Transverse colon (tissue), 4 donors: ENCODE results near the gene GNAO1.

Experiments
- EP300 ChIP-seq: sonication (generic); formaldehyde crosslinking; IDR thresholded peaks from one replicate; pipeline ENCODE4 v1.6.1; 2017; ENCODE audit warnings: antibody characterized with exemption, low read depth
- POLR2A ChIP-seq: fragments of 450-650 bp; IDR thresholded peaks from one replicate; pipeline ENCODE4 v1.6.1; 2016; ENCODE audit warnings: antibody characterized with exemption, mild to moderate bottlenecking, moderate library complexity
- POLR2AphosphoS5 ChIP-seq, 3 donors: sonication (generic); formaldehyde crosslinking; IDR thresholded peaks; one replicate each; pipeline ENCODE4 v1.6.1; 2016; ENCODE audit warnings: antibody characterized with exemption in 3 of 3
- TF ChIP-seq, protein P1 (sequence below), 5 experiments: fragments of 200-600 bp in 3 of 5; fragments of 450-650 bp in 2 of 5; sonication (generic) in 3 of 5; IDR thresholded peaks; 1 replicate in 2 of 5; 2 replicates in 3 of 5; pipeline ENCODE4 v1.5.1; 2016 to 2017; ENCODE audit warnings: antibody characterized with exemption in 5 of 5, inconsistent platforms in 3 of 5, mild to moderate bottlenecking in 2 of 5, moderate library complexity in 1 of 5

DNA sequence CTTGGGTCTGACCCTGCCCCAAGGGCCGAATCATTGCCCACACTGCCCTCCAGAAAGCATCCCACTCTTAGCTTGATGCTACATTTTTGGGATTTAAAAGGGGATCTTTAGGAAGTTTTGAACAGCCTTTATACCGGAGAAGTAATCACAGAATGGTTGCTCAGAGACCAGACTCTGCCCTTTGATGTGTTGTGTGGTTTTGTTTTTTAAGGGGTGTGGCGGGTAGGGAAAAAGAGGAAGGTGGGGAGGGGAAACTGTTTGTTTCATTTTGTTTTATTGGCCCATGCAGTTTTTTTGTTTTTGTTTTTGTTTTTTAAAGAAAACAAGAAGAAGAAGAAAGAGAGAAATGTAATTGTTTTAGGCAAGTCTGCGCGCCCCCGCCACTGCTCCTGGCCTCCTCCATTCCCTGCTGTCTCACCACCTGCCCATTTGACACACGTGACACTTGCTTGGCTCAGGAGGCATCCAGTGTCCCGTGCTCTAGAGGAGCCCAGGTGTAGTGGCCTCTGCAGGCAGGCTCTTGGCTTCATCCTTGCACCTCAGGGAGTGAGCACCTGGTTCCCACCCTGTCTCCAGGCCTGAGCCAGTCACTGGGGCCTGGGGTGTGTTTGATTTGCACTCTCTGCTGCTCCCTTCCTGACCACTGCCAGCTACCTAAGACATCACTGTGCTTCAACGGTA lies 35.7 kb downstream of the GNAO1 start:
- TF ChIP-seq, protein P1, sequence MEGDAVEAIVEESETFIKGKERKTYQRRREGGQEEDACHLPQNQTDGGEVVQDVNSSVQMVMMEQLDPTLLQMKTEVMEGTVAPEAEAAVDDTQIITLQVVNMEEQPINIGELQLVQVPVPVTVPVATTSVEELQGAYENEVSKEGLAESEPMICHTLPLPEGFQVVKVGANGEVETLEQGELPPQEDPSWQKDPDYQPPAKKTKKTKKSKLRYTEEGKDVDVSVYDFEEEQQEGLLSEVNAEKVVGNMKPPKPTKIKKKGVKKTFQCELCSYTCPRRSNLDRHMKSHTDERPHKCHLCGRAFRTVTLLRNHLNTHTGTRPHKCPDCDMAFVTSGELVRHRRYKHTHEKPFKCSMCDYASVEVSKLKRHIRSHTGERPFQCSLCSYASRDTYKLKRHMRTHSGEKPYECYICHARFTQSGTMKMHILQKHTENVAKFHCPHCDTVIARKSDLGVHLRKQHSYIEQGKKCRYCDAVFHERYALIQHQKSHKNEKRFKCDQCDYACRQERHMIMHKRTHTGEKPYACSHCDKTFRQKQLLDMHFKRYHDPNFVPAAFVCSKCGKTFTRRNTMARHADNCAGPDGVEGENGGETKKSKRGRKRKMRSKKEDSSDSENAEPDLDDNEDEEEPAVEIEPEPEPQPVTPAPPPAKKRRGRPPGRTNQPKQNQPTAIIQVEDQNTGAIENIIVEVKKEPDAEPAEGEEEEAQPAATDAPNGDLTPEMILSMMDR (IDR thresholded peaks at IDR 0.05): no peak
- TF ChIP-seq POLR2AphosphoS5 (IDR thresholded peaks at IDR 0.05) (no peak), POLR2A (no peak), EP300 (no peak)
